Left kidney (tissue), 2 donors: Measurements from ENCODE around the gene SLC30A4. TPM values are rescaled to one million over a fixed set of nuclear protein-coding genes. Genes with fewer than 3 reads are reported as not detected.
A peak's percentile ranks its signal among the peaks of the same experiment; 100 is the strongest.
"Not testable (repeated sequence)": the region's sequence is repeated elsewhere in the genome, so short reads cannot be mapped to it uniquely, and the experiment has no call there.

Source experiments
- DNase-seq: peaks from one replicate; pipeline ENCODE4 v3.0.0-alpha.2; 2013
- polyA plus RNA-seq: library from polyadenylated mRNA; unstranded; fragments of 120-200 nt; gene quantifications from one replicate; pipeline ENCODE4 v1.2.1, GENCODE V29; 2013; ENCODE audit not compliant: insufficient read length

Gene SLC30A4
- polyA plus RNA-seq, 1 donor, result 11.3 TPM

GRCh38 chr15:45510758-45511280 lies 11.7 kb downstream of the SLC30A4 start:
- no peak for DNase-seq

DNA sequence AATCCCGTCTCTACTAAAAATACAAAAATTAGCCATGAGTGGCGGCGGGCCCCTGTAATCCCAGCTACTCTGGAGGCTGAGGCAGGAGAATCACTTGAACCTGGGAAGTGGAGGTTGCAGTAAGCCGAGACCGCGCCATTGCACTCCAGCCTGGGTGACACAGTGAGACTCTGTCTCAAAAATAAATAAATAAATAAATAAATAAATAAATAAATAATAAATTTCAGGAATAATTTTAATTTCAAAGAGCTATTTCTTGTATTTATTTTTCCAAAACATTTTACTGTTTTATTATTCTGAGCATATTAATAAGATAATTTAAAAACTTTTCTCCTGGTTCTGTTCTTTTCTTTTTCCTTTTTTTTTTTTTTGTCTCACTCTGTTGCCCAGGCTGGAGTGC lies 15.4 kb downstream of the SLC30A4 start:
- DNase-seq, result not testable (repeated sequence)

DNA sequence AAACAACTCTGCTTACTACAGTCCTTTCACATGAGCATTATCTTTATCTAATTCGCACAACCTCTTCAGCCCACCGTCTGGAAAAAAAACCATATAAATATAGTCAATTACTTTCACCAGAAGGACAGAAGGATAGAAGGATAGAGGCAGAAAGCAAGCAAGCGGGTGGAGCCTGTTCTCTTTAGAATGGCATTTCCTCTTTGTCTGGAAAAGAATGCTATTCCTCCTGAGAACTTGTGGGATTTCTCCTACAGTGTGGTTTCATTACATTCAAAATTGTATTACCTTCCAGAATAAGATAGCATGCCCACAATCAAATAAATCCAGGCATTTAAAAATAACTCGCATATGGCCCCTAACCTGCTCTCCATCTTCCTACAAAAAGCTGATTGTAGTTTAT lies 23.1 kb downstream of the SLC30A4 start:
- no peak for DNase-seq

- no peak for DNase-seq
Measured at GRCh38 chr15:45498701-45499100, 23.9 kb downstream of the SLC30A4 start.

GRCh38 chr15:45497261-45497660 lies 25.3 kb downstream of the SLC30A4 start:
- no peak for DNase-seq

DNA sequence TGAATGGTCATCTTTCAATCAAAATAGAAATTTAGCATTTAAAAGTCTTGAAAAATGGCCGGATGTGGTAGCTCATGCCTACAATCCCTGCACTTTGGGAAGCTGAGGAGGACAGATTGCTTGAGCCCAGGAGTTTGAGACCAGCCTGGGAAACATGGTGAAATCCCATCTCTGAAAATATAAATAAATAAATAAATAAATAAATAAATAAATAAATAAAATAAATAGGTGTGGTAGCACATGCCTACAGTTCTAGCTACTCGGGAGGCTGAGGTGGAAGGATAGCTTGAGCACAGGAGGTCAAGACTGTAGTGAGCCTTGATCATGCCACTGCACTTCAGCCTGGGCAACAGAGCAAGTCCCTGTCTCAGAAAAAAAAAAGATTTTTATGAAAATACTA lies 25.9 kb downstream of the SLC30A4 start:
- no peak for DNase-seq

DNA sequence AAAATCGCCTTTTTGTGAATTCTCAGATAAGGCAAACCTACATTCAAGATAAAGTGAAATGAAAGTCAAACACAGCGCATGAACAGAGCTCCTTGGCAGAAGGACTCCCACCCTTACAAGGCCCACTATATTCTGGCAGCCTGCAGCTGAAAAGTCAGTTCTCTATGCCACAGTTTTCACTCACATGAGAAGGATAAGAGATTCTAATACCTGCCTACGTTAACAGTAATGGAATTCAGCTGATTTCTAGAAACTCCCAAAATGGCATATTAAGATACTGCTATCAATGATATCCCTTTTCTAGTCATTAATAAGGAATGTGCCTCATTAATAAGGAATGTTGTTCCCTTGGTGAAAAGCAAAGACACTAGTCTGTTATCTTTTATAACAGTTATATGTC lies 27.0 kb downstream of the SLC30A4 start:
- DNase-seq, result no peak

- no peak for DNase-seq
Measured at GRCh38 chr15:45489690-45490238, 32.8 kb downstream of the SLC30A4 start.

DNA sequence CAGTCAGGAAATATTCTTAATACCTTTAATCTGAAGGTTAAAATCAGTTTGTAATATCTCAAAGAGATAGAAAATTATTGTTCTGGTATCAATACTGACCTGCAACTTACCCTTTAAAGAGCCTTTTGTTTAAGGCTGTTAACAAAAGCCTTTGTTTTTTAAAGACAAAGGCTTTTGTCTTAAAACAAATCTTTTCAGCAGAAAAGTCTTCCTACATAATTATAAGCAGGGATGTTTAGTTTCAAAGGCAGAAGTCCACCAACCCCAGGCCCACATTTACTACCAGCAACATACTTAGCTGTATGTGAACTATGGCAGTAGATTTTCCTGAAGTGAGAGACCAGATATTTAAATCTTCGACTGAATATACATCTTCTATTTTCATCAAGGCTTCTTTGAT lies 36.2 kb downstream of the SLC30A4 start:
- DNase-seq, result no peak

- DNase-seq, result no peak
Measured at GRCh38 chr15:45481135-45481534, 41.4 kb downstream of the SLC30A4 start.

DNA sequence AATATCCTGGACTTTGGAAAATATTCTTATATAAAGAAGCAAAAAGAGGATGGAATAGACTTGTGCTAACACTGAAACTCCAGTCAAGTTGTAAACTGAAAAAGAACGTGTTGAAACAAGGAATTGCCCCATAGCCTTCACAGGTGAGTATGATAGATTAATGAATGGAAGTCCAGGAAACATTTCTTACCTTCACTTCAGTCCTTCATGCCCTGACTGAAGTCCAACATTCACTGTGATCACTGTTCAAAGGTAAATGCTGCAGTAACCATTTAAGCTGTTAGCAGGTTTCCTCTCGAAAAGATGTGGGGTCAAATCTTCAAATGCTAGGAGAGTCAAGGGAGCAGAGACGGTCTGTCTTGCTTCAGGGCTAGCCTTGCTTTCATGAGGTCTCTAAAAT lies 46.1 kb downstream of the SLC30A4 start:
- DNase-seq, result no peak

- DNase-seq, result no peak
Measured at GRCh38 chr15:45474799-45475198, 47.8 kb downstream of the SLC30A4 start.

DNA sequence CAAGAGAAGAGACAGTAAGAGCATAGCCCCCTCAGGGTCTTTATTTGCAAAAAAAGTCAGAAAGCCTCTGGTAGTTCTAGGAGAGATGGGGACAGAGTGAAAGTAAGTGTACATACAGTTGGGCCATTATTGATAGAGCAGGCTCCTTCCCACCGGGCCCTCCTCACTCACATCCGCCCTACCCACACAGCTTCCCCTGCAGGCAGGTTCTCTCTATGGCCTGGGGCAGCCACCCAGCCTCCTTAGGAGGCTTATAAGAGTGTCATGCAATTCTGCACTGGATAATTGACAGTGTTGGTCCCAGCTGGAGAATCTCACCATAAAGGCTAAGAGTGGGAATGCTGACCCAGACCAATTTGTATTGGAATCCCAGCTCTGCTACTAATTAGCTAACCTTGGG lies 49.5 kb downstream of the SLC30A4 start:
- no peak for DNase-seq

GRCh38 chr15:45471151-45471550 lies 51.4 kb downstream of the SLC30A4 start:
- no peak for DNase-seq

DNA sequence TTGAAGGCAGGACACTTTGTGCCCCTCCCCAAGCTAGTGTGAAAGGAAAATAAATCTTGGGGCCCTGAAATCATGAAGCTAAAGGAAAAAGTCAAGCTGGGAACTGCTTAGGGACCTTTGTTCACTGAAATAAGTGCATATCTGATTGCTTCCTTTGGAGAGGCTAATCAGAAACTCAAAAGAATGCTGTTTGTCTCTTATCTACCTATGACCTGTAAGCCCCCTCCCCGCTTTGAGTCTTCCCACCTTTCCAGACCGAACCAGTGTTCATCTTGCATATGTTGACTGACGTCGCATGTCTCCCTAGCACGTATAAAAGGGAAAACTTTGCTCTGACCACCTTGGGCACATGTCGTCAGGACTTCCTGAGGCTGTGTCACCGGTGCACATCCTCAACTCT lies 53.1 kb downstream of the SLC30A4 start:
- DNase-seq, result no peak

GRCh38 chr15:45469027-45469426 lies 53.5 kb downstream of the SLC30A4 start:
- DNase-seq, result no peak

DNA sequence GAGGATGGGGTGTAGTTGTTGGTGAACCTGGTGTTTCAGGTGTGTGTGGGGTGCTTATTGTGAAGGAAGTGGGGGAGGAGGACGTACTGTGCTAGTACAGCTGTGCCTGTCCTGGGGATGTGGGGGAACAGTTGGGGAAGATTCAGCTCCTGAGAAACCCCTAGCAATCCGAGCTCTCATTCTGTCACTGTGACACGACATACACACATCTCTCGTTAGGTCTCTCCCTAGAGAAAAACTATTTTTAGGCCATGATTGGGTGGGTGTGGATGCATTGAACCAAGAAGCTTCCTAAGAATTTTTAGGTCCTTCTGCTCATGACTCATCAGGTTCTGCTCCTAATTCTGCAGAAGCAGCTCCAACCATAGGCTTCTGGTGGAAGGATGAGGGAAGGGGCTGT lies 54.3 kb downstream of the SLC30A4 start:
- DNase-seq, result no peak

- peak; percentile 63 for DNase-seq
Measured at GRCh38 chr15:45458746-45459403, 63.7 kb downstream of the SLC30A4 start.

DNA sequence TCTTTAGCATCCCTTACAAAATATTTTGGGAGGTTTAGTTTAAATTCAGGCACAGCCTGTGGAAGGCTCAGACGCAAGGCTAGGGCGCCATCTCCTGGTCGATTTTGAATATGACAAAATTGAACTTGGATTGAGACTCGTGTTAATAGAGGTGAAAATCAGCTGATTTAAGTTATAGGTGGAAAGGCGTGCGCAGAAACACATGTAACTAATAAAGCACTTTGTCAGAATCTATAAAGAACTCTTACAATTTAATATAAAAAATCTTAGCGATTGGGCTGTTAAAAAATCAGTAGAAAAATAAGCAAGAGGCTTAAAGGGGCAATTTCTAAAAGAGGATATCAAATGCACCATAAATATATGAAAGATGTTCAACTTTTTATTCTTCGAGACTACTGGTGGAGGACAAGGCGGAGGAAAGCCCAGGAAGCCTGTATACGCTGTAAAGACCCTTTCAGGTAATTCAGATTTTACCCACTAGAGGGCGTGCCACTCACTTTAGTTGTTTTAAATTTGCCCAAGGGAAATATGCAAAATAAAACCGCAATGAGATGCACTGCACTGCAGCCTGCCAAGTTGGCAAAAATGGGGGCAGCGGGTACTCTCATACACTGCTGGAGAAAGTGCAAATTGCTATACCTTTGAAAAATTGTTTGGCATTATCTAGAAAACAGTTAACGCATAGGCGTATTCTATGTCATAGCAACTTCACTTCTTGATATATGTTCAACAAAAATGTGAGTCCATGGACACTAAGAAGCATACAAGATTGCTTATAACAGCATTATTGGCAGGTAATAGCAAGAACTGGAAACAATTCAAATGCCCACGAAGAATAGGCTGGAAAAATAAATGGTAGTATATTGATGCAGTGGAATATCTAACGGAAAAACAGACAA lies 64.7 kb downstream of the SLC30A4 start:
- DNase-seq, result peak; percentile 91

GRCh38 chr15:45457220-45457619 lies 65.3 kb downstream of the SLC30A4 start:
- DNase-seq, result no peak

GRCh38 chr15:45456212-45457106 lies 66.1 kb downstream of the SLC30A4 start:
- DNase-seq, result no peak

- DNase-seq, result no peak
Measured at GRCh38 chr15:45454814-45455213, 67.7 kb downstream of the SLC30A4 start.
